GM18520 (cell line): Measurements from ENCODE around the gene LAIR1.

Experiments
- ATAC-seq: cut with Tn5 transposase; IDR thresholded peaks from one replicate; pipeline ENCODE4 v1.9.1; 2021; ENCODE audit not compliant: unreplicated experiment

The LAIR1 gene

DNA sequence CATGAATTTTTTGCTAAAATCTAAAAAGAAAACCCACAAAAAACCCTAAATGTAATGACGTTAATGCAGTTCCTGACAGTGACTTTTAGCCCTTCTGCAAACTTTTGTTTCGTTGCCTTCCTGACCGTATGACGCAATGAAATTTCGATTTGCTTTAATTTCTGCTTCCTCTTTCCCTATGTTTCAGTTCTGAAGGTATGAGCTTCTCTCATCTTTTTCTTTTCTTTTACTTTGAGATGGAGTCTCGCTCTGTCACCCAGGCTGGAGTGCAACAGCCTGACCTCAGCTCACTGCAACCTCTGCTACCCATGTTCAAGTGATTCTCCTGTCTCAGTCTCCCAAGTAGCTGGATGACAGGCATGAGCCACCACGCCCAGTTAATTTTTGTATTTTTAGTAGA, 45.7 kb downstream of the LAIR1 start:
- ATAC-seq, result no peak

DNA sequence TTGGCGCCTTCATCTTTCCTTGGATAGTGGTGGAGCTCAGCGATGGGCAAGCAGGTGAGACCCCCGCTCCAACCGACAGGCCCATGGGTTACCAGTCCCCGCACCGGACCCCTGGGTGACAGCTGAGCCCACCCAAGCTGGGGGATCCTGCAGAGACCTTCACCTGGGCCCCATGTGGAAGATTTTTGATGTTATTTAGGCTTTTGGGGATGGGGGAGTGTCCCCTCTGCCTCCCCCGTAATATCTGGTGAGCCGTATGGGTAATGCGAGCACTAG, 46.8 kb downstream of the LAIR1 start:
- ATAC-seq, result no peak

DNA sequence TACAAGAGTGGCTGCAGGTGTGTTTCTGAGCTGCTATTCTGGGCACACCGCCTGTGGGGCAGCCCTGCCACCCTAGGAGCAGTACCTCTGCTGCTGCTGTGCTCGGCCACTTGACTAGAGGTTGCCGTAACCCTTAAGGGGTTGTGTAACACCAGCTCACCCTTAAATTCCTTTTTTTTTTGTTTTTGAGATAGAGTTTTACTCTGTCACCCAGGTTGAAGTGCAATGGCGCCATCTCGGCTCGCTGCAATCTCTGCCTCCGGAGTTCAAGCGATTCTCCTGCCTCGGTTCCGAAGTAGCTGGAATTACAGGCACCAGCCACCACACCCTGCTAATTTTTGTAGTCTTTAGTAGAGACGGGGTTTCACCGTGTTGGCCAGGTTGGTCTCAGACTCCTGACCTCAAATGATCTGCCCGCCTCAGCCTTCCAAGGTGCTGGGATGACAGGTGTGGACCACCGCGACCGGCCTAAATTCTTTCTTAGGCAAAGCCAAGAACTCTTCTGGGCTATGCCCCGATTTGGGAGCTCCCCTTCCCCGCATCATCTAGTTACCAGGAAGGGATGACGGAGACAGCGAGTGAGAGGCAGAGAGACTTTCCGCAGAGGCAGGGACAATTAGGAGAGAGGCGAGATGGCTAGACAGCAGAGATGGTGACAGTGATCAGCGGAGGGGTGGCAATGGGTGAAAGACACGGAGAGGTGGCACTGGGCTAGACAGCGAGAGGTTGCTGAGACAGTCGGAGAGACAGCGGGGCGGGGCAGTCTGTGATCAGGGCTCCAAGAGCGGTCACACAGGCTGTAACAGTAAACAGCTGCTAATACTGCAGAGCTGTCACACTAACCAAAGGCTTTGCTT, 47.4 kb downstream of the LAIR1 start:
- no peak for ATAC-seq

- no peak for ATAC-seq
Measured at GRCh38 chr19:54316746-54317107, 48.0 kb downstream of the LAIR1 start.

DNA sequence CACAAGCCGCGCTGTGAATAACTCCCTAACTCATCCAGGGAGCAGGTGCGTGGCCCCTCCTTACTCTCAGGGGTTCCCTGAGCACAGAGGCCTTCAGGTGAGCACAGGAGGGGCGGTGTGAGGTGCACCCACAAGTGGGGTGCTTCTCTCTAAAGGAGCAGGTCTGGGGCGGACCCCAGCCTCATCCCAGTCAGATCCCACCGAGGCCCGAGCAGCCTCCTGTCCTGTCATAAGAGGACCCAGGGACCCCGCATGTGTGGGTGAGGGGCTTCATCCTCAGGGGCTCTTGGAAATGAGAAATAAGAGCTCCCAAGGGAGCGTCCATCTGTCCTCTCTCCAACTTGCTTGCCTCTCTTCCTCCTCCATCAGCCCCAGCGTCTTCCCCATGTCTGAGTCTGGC, 48.8 kb downstream of the LAIR1 start:
- ATAC-seq, result no peak

- ATAC-seq, result no peak
Measured at GRCh38 chr19:54312436-54313377, 52.0 kb downstream of the LAIR1 start, which contains the start of gene LILRA5. Gene LILRA5, minus strand, starts transcription at chr19:54313166. Its CDS starts 147 bp downstream, at chr19:54313019.

GRCh38 chr19:54312011-54312410, 52.7 kb downstream of the LAIR1 start:
- no peak for ATAC-seq

GRCh38 chr19:54311486-54311885, 53.2 kb downstream of the LAIR1 start:
- no peak for ATAC-seq

GRCh38 chr19:54310543-54310942, 54.2 kb downstream of the LAIR1 start:
- ATAC-seq, result no peak

- ATAC-seq, result no peak
Measured at GRCh38 chr19:54309811-54310210, 54.9 kb downstream of the LAIR1 start.

GRCh38 chr19:54307389-54308020, 57.2 kb downstream of the LAIR1 start:
- ATAC-seq, result no peak

DNA sequence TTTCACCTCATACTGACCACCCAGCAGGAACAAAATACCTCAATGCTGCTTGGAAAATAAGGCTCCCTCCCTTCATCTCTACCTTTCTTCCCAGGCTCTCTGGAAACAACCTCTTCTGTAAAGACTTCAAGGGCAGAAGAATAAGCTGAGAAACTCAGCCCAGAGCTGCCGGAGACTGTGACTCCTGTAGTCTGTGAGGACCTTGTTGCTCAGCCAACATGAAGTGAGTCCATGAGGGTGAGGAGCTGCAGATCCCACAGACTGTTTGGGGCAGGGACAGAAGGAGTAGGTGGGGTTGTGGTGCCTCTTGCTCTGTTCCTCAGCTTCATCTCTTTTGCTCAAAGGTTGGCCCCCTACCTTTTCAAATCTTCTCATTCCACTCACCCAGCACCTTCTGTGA, 59.6 kb downstream of the LAIR1 start:
- ATAC-seq, result no peak

- ATAC-seq, result no peak
Measured at GRCh38 chr19:54302257-54302656, 62.5 kb downstream of the LAIR1 start.
